NCI-H1048 (cell line): ENCODE measurements around the gene SCFD2.
A peak's percentile ranks its signal among the peaks of the same experiment; 100 is the strongest.
"Not testable (repeated sequence)": the region's sequence is repeated elsewhere in the genome, so short reads cannot be mapped to it uniquely, and the experiment has no call there.

Experiments used
- DNase-seq: peaks from one replicate; lab custom pipeline; 2025; lab: John Stamatoyannopoulos, UW

The SCFD2 gene

DNA sequence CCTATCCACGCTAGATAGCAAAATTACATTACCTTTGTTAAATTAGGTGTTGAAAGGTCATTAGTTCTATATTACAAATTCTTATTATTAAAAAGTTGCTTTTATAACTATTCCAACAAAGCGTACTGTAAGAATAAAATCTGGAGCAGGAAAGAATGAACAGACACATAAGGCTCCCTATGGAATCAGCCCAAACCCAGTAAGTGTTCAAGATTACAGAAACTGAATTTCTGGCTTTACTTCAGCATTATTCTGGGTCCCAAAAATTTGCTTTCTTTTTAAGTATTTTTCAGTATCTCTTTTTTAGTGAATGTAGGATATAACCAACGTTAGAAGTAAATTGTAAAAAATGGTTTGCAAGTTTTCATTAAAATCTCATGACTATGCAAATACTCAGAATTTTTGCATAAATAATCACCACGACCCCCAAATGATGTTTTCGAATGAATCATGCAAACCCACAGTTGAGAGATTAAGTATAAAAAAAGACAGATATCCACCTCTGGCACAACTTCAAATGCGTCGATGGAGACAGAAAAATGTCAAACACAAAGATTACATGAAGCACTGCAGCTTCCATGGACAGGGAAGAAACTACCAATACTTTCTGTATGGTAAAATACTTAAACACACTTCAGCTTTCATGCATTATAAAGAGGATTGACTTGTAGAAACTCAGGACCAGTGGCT lies 265.2 kb downstream of the SCFD2 start:
- no peak for DNase-seq

DNA sequence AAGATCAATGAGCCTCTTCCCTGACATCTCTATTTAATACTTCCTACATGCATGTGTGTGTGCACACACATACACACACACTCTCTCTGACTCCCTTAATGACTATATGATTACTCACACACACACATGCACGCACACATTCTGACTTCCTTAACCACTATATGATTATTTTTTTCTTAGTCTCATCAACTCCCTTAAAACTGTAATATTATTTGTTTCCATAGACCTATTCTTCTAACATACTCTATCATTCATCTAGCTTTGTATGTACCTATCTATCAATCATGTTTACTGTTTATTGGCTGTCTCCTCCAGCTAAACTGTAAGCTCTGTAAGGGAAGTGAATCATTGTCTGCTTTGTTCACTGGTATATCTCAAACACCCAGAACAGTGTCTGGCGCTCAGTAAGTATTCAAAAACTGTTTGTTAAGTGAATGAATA lies 267.2 kb downstream of the SCFD2 start:
- DNase-seq = no peak

DNA sequence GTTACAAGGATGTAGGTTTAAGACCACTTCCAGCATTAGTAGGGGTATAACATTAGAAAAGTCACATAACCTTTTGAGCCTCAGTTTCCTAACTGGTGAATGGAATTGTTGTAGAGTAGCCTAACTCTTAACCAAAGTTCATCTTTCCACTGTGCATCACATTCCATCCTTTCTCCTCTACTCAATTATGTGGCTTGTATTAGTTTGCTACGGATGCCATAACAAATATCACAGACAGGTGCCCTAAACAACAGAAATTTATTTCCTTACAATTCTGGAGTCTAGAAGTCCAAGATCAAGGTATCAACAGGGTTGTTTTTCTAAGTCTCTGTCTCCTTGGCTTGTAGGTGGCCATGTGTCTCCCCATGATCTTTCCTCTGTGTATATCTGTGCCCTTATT lies 271.8 kb downstream of the SCFD2 start:
- DNase-seq = no peak

DNA sequence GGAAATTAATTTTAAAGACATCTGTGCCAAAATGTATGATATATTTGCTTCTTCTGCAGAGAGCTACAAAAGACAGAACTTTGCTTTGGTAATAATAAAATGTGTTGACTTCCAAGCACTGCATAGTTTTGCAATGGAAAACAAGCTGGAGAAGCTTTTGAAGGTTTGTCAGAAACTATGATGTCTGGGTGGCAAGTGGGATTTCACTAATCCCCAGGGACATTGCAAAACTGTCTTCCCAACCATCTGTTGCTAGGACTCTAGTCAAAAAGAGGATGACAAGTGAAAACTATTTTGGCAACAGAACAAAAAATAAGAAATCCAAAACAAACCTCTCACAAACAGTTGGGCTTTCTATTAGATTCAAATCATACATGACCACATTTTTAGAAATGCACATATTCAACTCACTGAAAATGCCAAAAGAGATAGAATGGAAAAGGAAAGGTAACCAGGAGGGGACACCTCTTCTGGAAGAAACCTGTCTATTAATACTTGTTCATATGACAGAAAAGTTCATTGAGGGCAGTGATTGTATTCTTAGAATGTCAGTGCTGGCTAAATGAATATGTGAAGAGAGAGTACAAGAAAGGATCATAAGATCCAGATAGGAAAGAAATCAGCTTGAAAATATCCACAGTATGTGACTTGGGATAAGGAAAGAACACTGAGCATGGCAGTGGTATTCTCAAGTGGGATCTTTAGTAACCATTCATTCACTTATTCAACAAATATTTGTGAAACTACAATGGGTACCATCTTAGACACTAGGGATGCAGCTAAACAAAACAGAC lies 275.7 kb downstream of the SCFD2 start:
- DNase-seq = no peak

DNA sequence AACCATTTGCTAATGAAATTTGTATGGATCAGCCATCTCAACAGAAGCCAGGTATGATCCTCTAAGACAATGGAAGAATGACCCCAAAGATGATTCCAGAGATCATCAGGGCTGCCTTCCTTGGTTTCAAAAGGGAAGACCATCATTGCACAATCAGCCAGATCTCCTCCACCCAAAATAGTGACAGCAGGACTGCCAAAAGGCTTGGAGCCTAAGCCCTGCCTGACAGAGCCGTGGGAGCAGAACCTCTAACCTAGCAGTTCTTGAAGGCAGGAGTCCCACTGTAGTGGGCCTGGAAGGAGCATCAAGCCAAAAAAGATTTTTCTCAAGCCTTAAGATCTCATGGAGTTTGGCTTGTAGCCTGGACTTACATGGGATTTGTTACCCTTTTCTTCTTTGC lies 277.7 kb downstream of the SCFD2 start:
- DNase-seq = no peak

DNA sequence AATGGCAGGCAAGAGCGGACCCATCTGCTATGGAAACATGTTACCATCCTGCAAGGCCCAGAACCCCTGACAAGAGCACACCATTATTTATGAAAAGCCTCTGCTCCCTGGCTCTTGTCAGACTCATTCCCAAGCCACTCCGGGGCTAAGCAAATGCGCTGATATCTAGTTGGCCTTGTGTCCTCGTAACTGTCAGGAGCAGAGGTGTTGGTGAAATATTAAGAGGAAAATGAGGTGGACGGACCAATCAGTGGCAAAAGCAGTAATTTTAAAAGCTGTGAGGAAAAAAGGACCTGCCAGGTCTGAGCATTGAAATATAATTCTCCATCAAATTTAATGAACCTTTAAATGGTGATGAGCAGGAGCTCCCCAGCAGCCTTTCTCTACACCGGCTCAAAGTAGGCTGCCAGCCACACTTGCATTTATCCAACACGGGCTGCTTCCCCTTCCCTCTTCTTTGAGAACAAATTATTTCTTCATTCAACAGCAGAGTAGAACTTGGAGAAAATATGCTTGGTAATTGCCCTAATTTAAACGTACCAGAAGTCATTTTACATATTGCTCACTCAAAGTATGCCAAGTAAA lies 289.4 kb downstream of the SCFD2 start:
- DNase-seq = no peak

DNA sequence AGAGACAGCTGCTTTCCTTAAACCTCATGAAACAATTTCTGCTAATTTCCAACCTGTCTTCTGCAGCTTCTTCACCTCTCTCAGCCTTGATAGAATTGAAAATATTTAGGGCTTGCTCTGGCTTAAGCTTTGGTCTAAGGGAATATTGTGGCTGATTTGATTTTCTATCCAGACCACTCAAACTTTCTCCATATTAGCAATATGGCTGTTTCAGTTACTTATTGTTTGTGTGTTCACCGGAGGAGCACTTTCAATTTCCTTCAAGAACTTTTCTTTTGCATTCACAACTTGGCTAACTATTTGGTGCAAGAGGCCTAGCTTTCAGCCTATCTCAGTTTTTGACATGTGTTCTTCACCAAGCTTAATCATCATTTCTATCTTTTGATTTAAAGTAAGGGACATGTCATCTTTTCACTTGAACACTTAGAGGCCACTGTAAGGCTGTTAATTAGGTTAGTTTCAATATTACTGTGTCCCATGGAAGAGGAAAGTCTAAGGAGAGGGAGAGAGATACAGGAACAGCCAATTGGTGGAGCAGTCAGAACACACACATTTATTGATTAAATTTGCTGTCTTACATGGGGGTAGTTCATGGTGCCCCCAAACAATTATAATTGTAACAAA lies 290.6 kb downstream of the SCFD2 start:
- DNase-seq = no peak

DNA sequence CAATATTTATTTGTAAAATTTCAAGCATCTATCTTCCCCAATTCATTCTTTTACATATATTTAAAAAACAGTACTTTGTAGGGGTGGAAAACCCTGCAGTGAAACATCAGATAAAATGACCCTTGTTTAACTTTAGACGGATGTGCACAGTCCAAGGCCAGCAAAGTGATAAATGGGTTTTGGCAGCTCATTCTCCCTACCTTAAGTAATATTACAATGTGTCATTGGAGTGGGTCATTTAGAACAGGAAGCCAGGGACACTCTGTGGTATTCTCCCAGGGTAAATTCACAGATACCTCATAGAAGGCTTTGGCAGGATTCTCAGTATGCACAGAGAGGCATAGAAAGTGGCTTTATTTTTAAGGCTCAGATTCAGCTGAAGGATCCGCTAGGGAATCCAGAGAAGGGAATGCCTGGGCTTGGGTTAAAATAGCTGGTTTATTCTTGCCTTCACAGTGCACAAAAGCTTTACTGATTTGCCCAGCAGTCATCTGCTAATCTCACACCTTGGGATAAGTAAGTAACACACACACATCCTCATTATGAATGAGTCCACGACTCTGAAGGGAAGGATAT lies 297.0 kb downstream of the SCFD2 start:
- DNase-seq = no peak

DNA sequence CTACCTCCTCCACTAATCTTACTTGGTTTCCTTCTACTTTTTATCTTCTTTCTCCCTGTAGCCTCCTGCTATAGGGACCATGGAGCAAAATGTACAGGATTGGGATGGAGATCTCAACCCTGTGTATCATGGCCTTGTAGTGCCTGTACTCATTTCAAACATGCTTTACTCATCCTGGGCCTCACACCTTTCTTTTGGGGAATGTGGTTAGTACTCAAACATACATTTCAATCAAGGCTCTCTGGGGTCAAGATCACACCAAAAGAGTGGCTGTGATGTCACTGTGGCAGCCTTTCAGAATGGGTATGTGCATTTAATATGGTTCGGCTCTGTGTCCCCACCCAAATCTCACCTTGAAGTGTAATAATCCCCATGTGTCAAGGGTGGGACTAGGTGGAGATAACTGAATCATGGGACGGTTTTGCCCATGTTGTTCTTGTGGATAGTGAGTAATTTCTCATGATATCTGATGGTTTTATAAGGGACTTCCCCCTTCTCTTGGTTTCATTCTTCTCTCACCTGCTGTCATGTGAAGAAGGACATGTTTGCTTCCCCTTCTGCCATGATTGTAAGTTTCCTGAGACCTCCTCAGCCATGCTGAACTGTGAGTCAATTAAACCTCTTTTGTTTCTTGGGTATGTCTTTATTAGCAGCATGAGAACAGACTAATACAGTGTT lies 298.6 kb downstream of the SCFD2 start:
- no peak for DNase-seq

DNA sequence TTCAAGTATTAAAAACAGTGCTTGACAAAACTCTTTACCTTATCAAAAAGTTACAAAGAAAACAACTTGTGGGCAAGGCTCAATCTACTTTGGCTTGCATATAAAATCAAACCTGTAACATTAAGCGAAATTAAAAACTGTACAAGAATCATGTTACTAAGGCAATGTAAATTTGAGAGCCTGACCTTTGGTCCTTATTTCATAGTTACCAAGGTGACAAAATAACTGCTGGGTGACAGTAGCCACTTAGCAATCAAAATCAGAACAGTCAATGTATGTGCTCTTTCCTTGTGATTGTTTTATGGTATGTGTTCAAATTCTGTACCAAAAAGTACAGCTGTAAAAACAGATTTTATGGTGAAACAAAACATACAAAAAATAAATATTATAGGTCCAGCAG lies 299.7 kb downstream of the SCFD2 start:
- DNase-seq = no peak

DNA sequence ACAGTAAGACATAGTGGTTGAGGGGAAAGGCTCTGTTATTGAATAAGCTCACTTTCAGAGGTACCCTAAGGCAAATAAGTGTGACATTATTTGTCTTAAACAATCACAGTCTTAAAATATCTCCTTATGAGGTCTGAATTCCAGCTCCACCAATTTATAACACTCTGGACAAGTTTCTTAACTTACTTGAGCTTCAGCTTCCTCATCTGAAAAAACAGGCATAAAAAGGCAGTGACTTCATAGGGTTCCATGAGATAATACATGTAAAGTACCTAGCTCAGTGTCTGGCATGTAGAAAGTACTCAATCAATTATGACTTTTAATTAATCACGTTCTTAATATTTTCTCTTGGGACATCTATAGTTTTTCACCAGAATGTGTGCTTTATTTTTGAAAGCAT lies 301.3 kb downstream of the SCFD2 start:
- DNase-seq = no peak

DNA sequence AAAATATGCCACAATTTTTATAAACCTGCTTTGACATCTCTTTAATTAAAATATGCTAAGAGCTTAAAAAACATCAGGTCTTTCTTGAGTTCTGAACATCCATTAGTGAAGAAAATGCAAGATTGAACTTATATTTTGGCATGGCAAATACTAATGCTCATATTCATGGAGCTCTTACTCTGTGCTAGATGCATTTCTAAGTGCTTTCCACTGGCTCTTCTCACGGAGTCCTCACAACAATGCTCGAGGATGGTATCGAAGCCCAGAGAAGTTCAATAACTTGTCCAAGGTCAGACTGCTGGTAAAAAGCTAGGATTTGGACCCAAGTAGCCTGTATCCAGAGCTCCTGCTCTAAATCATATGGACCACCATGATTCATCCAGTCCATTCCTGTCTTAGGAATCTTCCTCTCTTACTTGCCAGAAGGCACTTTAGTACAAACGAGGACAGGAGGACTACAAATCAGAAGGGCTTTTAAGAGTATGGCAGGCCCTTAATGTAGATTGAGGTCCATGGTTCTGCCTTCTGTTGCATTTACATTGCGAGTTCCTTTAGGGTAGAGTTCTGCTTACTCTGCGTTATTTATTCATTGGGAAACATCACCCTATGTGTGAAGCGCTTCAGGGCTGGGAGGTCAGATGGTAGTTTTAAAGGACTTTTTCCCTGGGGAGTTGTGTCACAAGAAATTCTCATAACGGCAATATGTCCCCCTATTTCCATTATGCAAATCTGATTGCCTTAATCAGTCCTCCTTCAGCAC lies 304.6 kb downstream of the SCFD2 start:
- peak; percentile 21 for DNase-seq

DNA sequence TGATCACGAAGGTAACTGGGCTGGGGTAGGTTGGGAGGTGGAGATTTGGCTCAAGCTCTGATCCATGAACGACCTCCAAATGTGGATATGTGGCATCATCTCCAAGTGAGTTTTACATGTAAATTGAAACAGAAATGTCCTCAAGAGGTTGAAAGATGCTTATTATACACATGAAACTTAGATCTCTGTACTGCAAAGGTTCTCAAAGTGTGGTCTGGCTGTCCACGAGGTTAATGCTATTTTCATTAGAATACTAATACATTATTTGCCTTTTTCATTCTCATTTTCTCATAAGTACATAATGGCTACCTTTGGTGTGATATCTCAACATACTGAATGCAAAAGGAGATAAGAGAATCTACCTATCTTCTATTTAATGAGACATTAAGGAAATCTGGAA lies 305.6 kb downstream of the SCFD2 start:
- DNase-seq = no peak

DNA sequence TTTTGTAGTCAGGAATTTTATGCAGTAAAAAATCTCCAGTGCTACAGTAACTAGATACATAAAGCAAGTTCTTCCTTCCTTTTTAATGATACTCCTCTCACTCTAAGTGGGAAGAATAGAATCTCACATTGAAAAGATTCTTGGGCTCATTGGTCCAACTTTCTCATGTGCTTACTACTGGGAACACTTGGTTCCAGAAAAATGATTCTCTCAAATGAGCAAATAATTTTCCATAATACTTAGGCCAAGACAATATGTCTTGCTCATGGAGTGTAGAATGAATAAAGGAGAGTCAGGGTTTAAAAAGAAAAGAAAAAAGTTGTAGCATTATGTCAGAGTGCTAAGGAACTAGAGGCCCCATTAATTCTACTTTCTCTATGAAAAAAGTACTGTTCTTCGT lies 306.0 kb downstream of the SCFD2 start:
- no peak for DNase-seq

DNA sequence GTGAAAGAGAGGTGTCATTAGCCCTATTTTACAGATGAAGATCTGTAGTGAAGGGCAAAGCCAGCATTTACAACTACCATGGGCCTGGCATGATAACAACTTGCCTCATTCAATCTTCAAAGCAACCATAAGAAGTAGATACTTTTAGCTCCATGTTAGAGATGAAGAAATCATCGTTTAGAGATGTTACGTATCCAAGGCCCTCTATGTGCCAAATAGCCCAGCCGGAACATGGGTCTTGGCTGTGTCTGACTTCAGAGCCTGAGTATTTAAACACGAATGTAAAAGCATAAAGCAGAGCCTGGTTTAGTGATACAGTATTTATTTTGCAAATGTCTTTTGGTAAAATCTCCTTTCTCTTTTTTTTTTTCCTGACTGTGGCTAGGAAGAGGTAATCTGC lies 306.6 kb downstream of the SCFD2 start:
- no peak for DNase-seq

DNA sequence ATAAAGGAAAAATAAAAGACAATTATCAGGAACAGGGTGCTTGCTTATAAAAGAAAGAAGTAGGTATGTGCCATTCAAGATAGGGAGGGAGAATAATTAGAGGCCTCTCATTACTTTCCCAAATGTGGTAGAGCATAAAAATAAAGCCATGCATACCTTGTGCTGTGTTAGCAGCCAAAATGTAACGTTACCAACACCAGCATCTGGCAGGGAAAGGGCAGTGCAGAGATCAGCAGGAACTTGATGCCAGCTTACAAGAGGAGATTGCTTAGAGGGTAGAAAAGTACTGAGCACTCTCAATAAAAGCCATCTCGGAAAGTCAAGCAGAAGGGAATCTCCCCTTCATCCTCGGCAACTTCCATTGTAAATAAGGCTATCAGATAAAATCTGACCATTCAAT lies 308.2 kb downstream of the SCFD2 start:
- DNase-seq = no peak

DNA sequence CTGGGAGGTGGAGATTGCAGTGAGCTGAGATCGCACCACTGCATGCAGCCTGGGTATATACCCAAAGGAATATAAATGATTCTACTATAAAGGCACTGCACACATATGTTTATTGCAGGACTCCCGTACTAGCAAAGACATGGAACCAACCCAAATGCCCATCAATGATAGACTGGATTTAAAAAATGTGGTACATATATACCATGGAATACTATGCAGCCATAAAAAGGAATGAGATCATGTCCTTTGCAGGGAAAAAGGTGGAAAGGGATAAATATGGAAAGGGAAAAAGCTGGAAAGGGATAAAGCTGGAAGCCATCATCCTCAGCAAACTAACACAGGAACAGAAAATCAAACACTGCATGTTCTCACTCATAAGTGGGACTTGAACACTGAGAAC lies 308.8 kb downstream of the SCFD2 start:
- not testable (repeated sequence) for DNase-seq

DNA sequence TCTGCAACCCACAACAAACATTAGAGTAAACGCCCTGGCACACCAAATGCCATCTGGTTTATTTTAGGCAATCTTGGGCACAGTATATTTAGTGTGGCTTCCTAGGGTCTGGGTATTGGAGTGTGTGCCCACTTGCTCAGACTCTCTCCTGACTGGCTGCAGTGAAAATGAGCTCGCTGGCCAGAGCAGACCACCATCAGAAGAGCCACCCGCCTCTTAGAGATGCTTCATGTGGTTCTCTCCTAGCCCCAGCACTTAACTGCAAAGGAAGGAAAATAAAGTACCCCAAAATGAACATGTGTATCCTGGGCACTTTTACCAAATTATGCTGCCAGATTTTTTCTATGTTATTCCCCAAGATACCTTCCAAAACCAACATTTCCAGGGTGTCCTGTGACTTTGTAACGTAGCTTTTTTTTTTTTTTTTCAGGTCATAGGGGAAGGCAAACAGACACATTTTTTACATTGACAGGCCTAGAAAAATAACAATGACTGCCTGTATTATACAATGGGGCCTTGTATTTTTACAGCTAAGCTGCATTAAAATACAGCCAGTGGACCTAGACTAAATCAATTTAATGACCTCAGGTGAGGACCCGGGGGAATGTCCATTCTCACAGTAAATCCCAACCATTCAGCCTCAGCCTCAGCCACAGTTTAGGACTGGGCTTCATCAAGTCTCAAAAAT lies 310.0 kb downstream of the SCFD2 start:
- DNase-seq = no peak

DNA sequence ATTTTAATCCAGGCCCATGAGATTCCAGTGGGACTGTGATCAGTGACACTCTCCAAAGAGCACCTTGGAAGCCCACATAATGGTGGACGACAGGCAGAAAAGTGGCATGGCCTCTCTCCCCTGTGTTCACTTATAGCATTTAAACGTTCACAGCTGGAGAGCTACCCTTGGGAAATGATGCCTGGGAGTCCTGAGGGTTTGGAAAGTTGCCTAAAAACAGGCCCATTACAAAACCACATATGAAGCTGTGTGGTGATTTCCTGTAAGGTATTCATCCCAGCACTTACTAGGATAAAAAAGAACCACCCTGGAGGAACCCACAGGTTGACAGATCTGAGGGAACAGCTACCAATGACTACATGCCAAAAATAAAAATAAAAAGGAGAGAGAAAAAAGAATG lies 310.6 kb downstream of the SCFD2 start:
- peak; percentile 5 for DNase-seq

DNA sequence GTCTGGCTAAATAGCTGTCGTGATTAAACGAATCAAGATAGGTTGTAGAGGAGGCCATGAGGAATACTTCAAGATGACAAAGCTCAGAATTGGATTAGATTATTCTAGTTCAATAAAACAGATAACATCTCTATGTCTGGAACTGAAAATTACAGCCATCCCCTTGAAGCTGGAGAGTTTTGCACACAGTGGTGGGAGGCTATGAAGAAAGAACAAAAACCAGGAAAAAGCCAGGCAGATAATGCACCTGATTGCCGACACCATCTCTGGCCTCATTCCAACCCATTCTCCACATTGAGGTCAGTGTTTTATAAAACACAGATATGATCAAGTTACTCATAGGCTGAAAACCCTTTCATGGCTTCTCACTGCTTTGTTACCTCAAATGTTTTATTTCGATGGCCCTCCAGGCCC lies 315.5 kb downstream of the SCFD2 start:
- DNase-seq = no peak

DNA sequence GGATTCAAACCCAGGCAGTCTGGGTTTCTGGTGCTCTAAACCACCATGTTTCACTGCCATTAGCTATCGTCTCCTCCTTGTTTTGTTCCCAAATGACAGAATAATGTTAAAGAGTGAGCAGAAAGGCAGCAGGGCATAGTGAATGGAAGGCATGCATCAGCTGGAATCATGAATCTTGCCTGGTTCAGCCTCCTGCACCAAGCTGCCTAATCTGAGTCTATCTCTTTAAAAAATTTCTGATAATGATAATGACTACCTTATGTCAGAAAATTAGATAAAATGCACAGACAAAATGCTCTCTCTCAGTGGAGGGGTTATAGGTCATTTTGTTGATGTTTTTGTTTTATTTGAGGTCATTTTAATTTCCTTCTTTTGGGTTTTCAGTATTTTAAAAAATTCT lies 316.3 kb downstream of the SCFD2 start:
- DNase-seq = no peak
